ENCODE measurements around the gene MAX. TPM values are rescaled to one million over a fixed set of nuclear protein-coding genes. Genes with fewer than 3 reads are reported as not detected.

The MAX gene, protein sequence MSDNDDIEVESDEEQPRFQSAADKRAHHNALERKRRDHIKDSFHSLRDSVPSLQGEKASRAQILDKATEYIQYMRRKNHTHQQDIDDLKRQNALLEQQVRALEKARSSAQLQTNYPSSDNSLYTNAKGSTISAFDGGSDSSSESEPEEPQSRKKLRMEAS
- 35.1 and 38.6 TPM in 2 replicates for total RNA-seq (ENCODE audit: low replicate concordance)

DNA sequence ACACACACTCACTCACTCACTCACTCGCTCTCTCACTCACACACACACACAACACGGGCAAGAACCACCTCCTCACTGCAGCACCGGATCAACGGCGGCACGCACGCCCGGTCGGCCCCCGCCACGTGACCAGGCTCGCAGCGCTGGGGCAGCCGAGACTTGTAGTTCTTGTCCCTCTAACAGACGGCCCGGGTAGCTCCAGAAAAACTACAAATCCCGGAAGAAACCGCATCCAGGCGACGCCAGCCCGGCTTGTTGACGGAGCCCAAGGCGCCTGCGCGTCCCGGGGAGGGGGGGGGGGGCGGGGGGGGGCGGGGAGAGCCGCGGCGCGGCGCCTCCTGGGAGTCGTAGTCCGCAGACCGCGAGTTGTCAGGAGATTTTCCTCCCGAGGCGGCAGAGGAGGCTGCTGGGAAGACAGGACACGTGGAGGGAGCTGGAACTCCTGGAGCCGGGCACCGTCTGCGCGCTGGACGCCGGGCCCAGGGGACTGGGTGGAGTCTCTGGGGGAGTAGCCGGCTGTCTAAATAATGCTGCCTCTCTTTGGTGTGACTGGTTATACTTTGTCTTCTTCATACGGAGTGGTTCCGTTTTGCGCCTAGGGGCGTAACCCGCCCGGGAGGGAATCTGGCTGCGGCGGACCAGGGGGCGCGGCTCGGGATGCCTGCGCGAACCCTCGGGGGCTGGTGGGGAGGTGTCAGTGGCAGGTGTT, at the start of gene MAX:
Gene MAX, minus strand, starts transcription at position 77 of the 709 bp plus-strand sequence. CDS start 178 bp downstream, outside the sequence.

Other genes with a start within 250 kb of the MAX start
- 0.15 TPM in 1 of 2 replicates, not detected in the other for gene SPTB, start 222.6 kb downstream of the MAX start, total RNA-seq (ENCODE audit: low replicate concordance)
- gene CHURC1, start 188.1 kb downstream of the MAX start, total RNA-seq (ENCODE audit: low replicate concordance), result 35.0 and 37.1 TPM in 2 replicates
- gene GPX2, start 159.8 kb downstream of the MAX start, total RNA-seq (ENCODE audit: low replicate concordance), result not detected in 2 replicates
- gene RAB15, start 130.2 kb downstream of the MAX start, total RNA-seq (ENCODE audit: low replicate concordance), result 1.1 and 3.5 TPM in 2 replicates
- gene FNTB, start 115.6 kb downstream of the MAX start, total RNA-seq (ENCODE audit: low replicate concordance), result 3.7 and 10.0 TPM in 2 replicates

All from smooth muscle cell of the coronary artery (primary cell).